HG03442 (cell line): ENCODE results near the gene SPINK5.
A peak's percentile ranks its signal among the peaks of the same experiment; 100 is the strongest.

ENCODE experiments used
- ATAC-seq: cut with Tn5 transposase; IDR thresholded peaks from one replicate; pipeline ENCODE4 v1.9.1; 2021; ENCODE audit warnings: mild to moderate bottlenecking, moderate library complexity; ENCODE audit not compliant: unreplicated experiment

SPINK5 gene

DNA sequence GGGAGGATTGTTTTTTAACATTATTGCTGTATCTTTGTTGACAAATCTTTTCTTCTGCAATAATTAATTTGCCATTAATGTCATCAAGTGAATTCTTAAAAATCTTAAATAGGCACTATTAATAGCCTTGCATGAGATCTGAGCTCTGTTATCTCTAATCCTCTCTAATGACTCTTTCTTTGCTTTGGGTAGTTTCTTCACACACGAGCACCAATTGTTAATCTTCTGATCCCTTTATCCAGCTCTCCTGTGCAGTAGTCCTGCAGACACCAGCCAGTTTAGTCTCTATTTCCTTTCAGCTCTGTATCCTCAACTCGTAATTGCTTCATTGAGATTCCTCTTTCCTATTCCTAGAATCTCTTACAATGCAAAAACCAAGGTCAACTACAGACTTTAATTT lies 112.7 kb downstream of the SPINK5 start:
- ATAC-seq: no peak

- no peak for ATAC-seq
These were observed 113.4 kb downstream of the SPINK5 start for GRCh38 chr5:148177207-148177606.

DNA sequence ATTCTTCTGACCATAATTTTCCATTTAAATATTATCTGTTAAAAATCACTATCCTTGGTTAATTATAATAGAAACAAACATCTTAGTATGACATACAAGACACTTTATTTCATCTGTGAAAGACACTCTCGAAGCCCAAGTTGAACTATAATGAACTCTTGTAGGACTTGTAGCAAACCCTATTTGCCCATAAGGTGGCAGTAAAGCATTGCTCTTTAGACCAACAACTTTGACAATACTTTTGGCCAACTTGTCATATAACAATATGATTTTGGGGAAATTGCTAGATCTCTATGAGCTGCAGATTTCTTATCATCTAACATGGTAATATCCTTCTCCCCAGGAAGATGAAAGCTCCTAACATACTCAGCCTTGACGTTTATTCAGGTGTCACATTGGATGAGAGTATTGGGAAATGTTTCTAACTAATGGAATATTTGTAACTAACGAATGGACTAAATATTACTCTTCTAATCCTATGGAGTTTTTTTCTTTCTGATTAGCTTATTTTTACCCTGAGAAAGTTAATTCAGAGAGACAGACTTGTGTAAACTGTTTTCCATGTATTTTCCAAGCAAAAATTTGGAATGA lies 115.5 kb downstream of the SPINK5 start:
- ATAC-seq: peak; percentile 82

DNA sequence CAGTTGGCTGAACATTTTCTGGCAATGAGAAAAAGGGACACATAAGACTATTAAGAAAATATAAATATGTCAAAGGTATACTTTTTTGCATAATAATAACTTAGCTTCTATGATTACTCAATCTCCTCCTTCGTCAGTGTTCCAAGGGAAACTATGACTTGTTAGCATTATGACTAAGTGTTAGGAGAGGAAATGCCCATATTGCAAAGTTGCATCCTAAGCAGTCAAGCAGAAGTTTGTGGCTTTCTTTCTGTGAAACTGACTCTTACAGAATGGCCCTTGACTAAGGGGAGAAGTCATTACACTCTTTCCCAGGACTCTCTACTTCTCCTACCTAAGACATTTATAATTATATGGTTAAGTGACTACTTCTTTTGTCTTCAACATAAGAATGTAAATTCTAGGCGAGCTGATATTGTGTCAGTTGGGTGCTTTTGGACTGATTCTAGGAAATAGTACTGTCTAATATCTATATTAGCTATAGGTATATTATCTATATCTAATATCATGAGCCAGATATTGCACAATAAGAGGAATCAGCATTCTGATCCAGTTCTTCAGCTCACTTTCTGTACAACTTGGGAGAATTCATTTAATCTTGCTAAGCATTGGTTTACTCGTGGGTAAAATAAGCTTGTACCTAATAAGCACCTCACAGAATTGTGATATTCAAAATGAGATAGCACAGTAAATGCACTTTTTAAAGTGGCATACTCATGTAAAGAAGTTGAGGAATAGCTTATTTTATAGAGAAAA lies 122.6 kb downstream of the SPINK5 start:
- ATAC-seq: peak; percentile 96
